Suprapubic skin (tissue), 3 donors: ENCODE results near the gene SAT2.

Source experiments
- POLR2AphosphoS5 ChIP-seq, 3 donors: sonication (generic); formaldehyde crosslinking; IDR thresholded peaks; one replicate each; pipeline ENCODE4 v1.6.1; 2017; ENCODE audit warnings: antibody characterized with exemption in 3 of 3
- TF ChIP-seq, protein P1 (sequence below), 2 donors: fragments of 200-600 bp in 1 of 2; fragments of 450-650 bp in 1 of 2; sonication (generic) in 1 of 2; IDR thresholded peaks; one replicate each; pipeline ENCODE4 v1.5.1; 2016 to 2019; ENCODE audit warnings: antibody characterized with exemption in 2 of 2, mild to moderate bottlenecking in 1 of 2, moderate library complexity in 1 of 2

DNA sequence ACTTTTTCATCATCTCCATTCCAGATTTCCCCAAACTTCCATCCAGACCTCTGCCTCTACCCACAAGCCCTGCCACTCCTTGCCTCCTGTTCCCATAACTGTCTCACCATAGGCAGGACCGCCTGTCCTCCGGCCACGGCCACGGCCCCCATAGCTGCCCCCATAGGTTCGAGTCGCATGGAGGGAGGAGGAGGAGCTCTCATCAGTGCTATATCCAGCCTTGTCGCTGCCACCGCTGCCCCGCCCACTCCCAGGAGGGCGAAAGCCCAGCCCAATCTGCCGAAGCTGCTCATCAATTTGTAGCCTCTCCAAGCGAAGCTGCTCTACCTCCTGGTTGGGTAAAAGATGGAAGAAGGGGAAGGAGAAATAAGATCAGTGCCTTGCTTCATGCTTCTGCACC lies 34.3 kb downstream of the SAT2 start:
- TF ChIP-seq, protein P1, sequence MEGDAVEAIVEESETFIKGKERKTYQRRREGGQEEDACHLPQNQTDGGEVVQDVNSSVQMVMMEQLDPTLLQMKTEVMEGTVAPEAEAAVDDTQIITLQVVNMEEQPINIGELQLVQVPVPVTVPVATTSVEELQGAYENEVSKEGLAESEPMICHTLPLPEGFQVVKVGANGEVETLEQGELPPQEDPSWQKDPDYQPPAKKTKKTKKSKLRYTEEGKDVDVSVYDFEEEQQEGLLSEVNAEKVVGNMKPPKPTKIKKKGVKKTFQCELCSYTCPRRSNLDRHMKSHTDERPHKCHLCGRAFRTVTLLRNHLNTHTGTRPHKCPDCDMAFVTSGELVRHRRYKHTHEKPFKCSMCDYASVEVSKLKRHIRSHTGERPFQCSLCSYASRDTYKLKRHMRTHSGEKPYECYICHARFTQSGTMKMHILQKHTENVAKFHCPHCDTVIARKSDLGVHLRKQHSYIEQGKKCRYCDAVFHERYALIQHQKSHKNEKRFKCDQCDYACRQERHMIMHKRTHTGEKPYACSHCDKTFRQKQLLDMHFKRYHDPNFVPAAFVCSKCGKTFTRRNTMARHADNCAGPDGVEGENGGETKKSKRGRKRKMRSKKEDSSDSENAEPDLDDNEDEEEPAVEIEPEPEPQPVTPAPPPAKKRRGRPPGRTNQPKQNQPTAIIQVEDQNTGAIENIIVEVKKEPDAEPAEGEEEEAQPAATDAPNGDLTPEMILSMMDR (IDR thresholded peaks at IDR 0.05) = no peak
- no peak for TF ChIP-seq POLR2AphosphoS5 (IDR thresholded peaks at IDR 0.05)
